OCI-LY7 (cell line): Measurements from ENCODE around the gene TNFAIP8L3.

Experiments used
- EZH2phosphoT487 ChIP-seq: fragments of 200-600 bp; sonication (generic); IDR thresholded peaks from 2 replicates; pipeline ENCODE4 v1.6.1; 2018; ENCODE audit warnings: low read depth, borderline replicate concordance, mild to moderate bottlenecking, mixed run types, antibody characterized with exemption, low read length, moderate library complexity, mixed read lengths
- TF ChIP-seq, protein P1 (sequence below): fragments of 200-600 bp; sonication (generic); conservative IDR thresholded peaks from 2 replicates; pipeline ENCODE4 v1.5.1; 2014; ENCODE audit warnings: mild to moderate bottlenecking, antibody characterized with exemption, low read length, moderate library complexity, mixed read lengths

DNA sequence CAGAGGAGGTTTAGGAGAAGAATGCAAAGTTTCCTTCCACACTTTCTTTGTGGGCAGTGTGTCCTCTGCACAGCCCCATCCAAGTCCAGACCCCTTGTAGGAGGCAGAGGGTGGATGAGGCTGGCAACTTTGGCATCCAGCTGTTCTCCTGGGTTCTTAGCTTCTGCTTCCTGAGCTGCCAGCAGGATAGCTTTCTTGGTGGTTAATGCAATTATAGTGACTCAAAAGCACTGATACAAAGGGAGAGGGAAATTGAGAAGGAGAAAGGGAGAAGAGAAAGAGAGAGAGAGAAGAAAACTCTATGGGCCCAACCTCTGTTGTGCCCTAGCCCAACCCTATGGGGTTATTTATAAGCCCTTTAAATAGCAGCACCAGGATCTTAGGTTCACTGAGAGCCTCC is 4.5 kb upstream of the TNFAIP8L3 start:
- TF ChIP-seq, protein P1, sequence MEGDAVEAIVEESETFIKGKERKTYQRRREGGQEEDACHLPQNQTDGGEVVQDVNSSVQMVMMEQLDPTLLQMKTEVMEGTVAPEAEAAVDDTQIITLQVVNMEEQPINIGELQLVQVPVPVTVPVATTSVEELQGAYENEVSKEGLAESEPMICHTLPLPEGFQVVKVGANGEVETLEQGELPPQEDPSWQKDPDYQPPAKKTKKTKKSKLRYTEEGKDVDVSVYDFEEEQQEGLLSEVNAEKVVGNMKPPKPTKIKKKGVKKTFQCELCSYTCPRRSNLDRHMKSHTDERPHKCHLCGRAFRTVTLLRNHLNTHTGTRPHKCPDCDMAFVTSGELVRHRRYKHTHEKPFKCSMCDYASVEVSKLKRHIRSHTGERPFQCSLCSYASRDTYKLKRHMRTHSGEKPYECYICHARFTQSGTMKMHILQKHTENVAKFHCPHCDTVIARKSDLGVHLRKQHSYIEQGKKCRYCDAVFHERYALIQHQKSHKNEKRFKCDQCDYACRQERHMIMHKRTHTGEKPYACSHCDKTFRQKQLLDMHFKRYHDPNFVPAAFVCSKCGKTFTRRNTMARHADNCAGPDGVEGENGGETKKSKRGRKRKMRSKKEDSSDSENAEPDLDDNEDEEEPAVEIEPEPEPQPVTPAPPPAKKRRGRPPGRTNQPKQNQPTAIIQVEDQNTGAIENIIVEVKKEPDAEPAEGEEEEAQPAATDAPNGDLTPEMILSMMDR: no peak
- TF ChIP-seq EZH2phosphoT487: no peak
